K562 (cell line): ENCODE data around the gene NME7. TPM values are rescaled to one million over a fixed set of nuclear protein-coding genes. Genes with fewer than 3 reads are reported as not detected.

ENCODE experiments used
- BCLAF1 ChIP-seq, 2 experiments: fragments of 450-650 bp in 1 of 2; IDR thresholded peaks; 2 replicates each; pipeline ENCODE4 v1.6.1; 2011 to 2017; ENCODE audit warnings: low read depth in 2 of 2, antibody characterized with exemption in 1 of 2, borderline replicate concordance in 1 of 2, low read length in 1 of 2, mild to moderate bottlenecking in 1 of 2, mixed read lengths in 1 of 2; ENCODE audit not compliant: control insufficient read depth in 1 of 2
- CEBPZ ChIP-seq: fragments of 150-350 bp; IDR thresholded peaks from 2 replicates; pipeline ENCODE4 v1.6.1; 2014; ENCODE audit warnings: low read depth, mild to moderate bottlenecking, low read length, borderline replicate concordance
- CTCF ChIP-seq, 3 experiments: IDR thresholded peaks in 2 of 3; conservative IDR thresholded peaks in 1 of 3; 2 replicates each; pipeline ENCODE4 v1.5.1; 2011 to 2012; ENCODE audit warnings: low read length in 3 of 3, mild to moderate bottlenecking in 3 of 3, control low read depth in 2 of 3, improper control_type of control experiment in 1 of 3, inconsistent platforms in 1 of 3, low read depth in 1 of 3, mixed read lengths in 1 of 3, moderate library complexity in 1 of 3; ENCODE audit not compliant: insufficient read depth in 2 of 3
- FOSL1 ChIP-seq: fragments of 200-800 bp; sonication (Bioruptor generic); conservative IDR thresholded peaks from 2 replicates; pipeline ENCODE4 v1.6.1; 2016; ENCODE audit warnings: missing genetic modification characterization, missing compliant biosample characterization
- FOXA3 ChIP-seq, 2 experiments: fragments of 450-650 bp in 1 of 2; sonication (generic) in 1 of 2; formaldehyde crosslinking; IDR thresholded peaks in 1 of 2; conservative IDR thresholded peaks in 1 of 2; 2 replicates each; pipeline versions ENCODE4 v1.4.0 to v1.8.0; 2020 to 2022; ENCODE audit warnings: mild to moderate bottlenecking in 2 of 2, missing genetic modification reagents in 1 of 2
- FOXJ2 ChIP-seq: fragments of 200-800 bp; sonication (Bioruptor generic); IDR thresholded peaks from 2 replicates; pipeline ENCODE4 v1.6.1; 2016; ENCODE audit warnings: missing genetic modification characterization, missing compliant biosample characterization
- HDAC1 ChIP-seq, 2 experiments: fragments of 450-650 bp; IDR thresholded peaks; 2 replicates each; pipeline ENCODE4 v1.6.1; 2016 to 2017; ENCODE audit warnings: inconsistent platforms in 1 of 2, mild to moderate bottlenecking in 1 of 2, moderate library complexity in 1 of 2
- HMGN3 ChIP-seq: IDR thresholded peaks from 2 replicates; pipeline ENCODE4 v1.6.1; 2011; ENCODE audit warnings: borderline replicate concordance, low read depth, mild to moderate bottlenecking, mixed read lengths, low read length; ENCODE audit not compliant: insufficient read length; ENCODE audit errors: extremely low read depth
- JUN ChIP-seq, 2 experiments: sonication (generic) in 1 of 2; formaldehyde crosslinking in 1 of 2; IDR thresholded peaks; 2 replicates each; pipeline versions ENCODE4 v1.6.1 to v1.8.0; 2012 to 2022; ENCODE audit warnings: borderline replicate concordance in 2 of 2, mild to moderate bottlenecking in 2 of 2, improper control_type of control experiment in 1 of 2, low read depth in 1 of 2, low read length in 1 of 2, missing genetic modification reagents in 1 of 2
- NCOA4 ChIP-seq: fragments of 450-650 bp; IDR thresholded peaks from 2 replicates; pipeline ENCODE4 v1.6.1; 2018; ENCODE audit warnings: mild to moderate bottlenecking; ENCODE audit not compliant: partially characterized antibody
- NCOR1 ChIP-seq: fragments of 450-650 bp; IDR thresholded peaks from 2 replicates; pipeline ENCODE4 v1.6.1; 2016; ENCODE audit warnings: mild to moderate bottlenecking, moderate library complexity
- PHF8 ChIP-seq: fragments of 200-600 bp; sonication (generic); IDR thresholded peaks from 2 replicates; pipeline ENCODE4 v1.6.1; 2012; ENCODE audit warnings: mixed run types, mild to moderate bottlenecking, inconsistent platforms, low read length, moderate library complexity, borderline replicate concordance
- TCF3 ChIP-seq: sonication (generic); formaldehyde crosslinking; IDR thresholded peaks from 2 replicates; pipeline ENCODE4 v1.4.0; 2020; ENCODE audit warnings: mild to moderate bottlenecking, missing genetic modification reagents
- ZNF239 ChIP-seq: fragments of 250-450 bp; sonication (Bioruptor Pico); IDR thresholded peaks from 2 replicates; pipeline ENCODE4 v1.4.0; 2020; ENCODE audit warnings: mild to moderate bottlenecking
- ZNF444 ChIP-seq: fragments of 250-450 bp; sonication (Bioruptor Pico); IDR thresholded peaks from 2 replicates; pipeline ENCODE4 v1.4.0; 2020; ENCODE audit warnings: mild to moderate bottlenecking, moderate library complexity
- ZNF639 ChIP-seq, 2 experiments: fragments of 200-800 bp in 1 of 2; sonication (Bioruptor generic) in 1 of 2; sonication (generic) in 1 of 2; formaldehyde crosslinking in 1 of 2; IDR thresholded peaks in 1 of 2; conservative IDR thresholded peaks in 1 of 2; 2 replicates each; pipeline versions ENCODE4 v1.5.0 to v1.6.1; 2016 to 2020; ENCODE audit warnings: missing compliant biosample characterization in 1 of 2, missing genetic modification characterization in 1 of 2, missing genetic modification reagents in 1 of 2
- polyA plus RNA-seq, 8 experiments: library from polyadenylated mRNA; depleted of rRNA in 4 of 8; stranded (reverse) in 5 of 8; unstranded in 3 of 8; fragments of >200 nt; fragmentation: Nextera tagmentation in 2 of 8; fragmentation: Illumina TruSeq in 1 of 8; extraction: Ambion mirVana in 2 of 8; extraction: Trizol in 1 of 8; gene quantifications; 2 replicates each; pipeline versions ENCODE4 v1.2.1 to v1.2.3, GENCODE V29; 2011 to 2014; ENCODE audit warnings: inconsistent platforms in 1 of 8, missing spikeins in 1 of 8
- total RNA-seq, 7 experiments: library from RNA; depleted of rRNA in 6 of 7; stranded (reverse); fragments of >200 nt in 6 of 7; fragmentation: Illumina TruSeq in 2 of 7; extraction: Trizol in 2 of 7; gene quantifications; 2 replicates each; pipeline versions ENCODE4 v1.2.1 to v1.2.3, GENCODE V29; 2011 to 2021; ENCODE audit warnings: low replicate concordance in 1 of 7

The NME7 gene
- total and polyA plus RNA-seq, 9 of the 15 experiments (the other 6 are each of a cell fraction or from before 2014, with no cell fraction given) = 7.9 to 43.2 (median 23.9) TPM

GRCh38 chr1:169271098-169271497, 96.5 kb downstream of the NME7 start (continued):
- TF ChIP-seq ZNF239 (CRISPR knock-in tag) (no peak), NCOR1 (peak; percentile 65), CEBPZ (no peak), JUN (IDR thresholded peaks at IDR 0.05; ENCODE audit: borderline replicate concordance, low read depth, low read length) (no peak), JUN (CRISPR knock-in tag; IDR thresholded peaks at IDR 0.05; ENCODE audit: borderline replicate concordance) (no peak), FOXA3 (CRISPR knock-in tag; conservative IDR thresholded peaks at IDR 0.05 in 1 of 2, IDR thresholded peaks at IDR 0.05 in 1 of 2) (peak in 1 of 2 experiments; percentile 53; a peak in 2 of 4 replicates), HMGN3 (no peak), BCLAF1 (IDR thresholded peaks at IDR 0.05; ENCODE audit: borderline replicate concordance in 1 of 2, control insufficient read depth in 1 of 2, low read depth in 2 of 2, low read length in 1 of 2) (no peak), ZNF639 (CRISPR knock-in tag; conservative IDR thresholded peaks at IDR 0.05 in 1 of 2, IDR thresholded peaks at IDR 0.05 in 1 of 2) (0 out of 4 replicates have a peak, but pooled peaks of 1 of the 2 experiments have one; percentile 20), PHF8 (no peak), FOXJ2 (tag) (peak; percentile 85), TCF3 (CRISPR knock-in tag) (peak; percentile 79), ZNF444 (CRISPR knock-in tag) (no peak), NCOA4 (no peak), CTCF (IDR thresholded peaks at IDR 0.05 in 2 of 3, conservative IDR thresholded peaks at IDR 0.05 in 1 of 3; ENCODE audit: insufficient read depth in 2 of 3, low read depth in 1 of 3, low read length in 3 of 3) (peak in 2 of 3 experiments; percentile 31 to 56; a peak in 2 of 6 replicates), FOSL1 (tag) (0 out of 2 replicates have a peak, but pooled peaks have one; percentile 34), HDAC1 (IDR thresholded peaks at IDR 0.05) (no peak)
